K562 (cell line): ENCODE results near the gene BBX. TPM values are rescaled to one million over a fixed set of nuclear protein-coding genes. Genes with fewer than 3 reads are reported as not detected.

Experiments used
- ATAC-seq: fragments of 200-7000 bp; cut with Tn5 transposase; 3 replicates; pipeline ENCODE4 v1.9.1; 2020; ENCODE audit warnings: moderate library complexity
- BruUV-seq: library from RNA; stranded (reverse); fragments of 400-500 nt; replicated peaks from 2 replicates; lab custom pipeline; 2021; lab: Mats Ljungman, UMichigan
- CTCF ChIA-PET: fragments of 300-600 bp; formaldehyde crosslinking; extraction: SDS; loops from one replicate; lab custom pipeline; 2021; ENCODE audit warnings: low intra/inter-chr PET ratio; lab: Yijun Ruan, JAX
- POLR2A ChIA-PET: fragments of 300-600, 350-650 bp; sonication (Branson Sonifier 250); formaldehyde crosslinking; extraction: SDS; loops from one replicate; lab custom pipeline; 2021; ENCODE audit warnings: antibody characterized with exemption, inconsistent platforms; lab: Yijun Ruan, JAX
- DNase-seq, 4 experiments: peaks; one replicate each; pipeline versions ENCODE4 v3.0.0 to v3.0.0-alpha.2; 2011 to 2018; ENCODE audit warnings: low spot score in 3 of 4, mixed read lengths in 3 of 4; ENCODE audit errors: extremely low read depth in 1 of 4
- FAIRE-seq: peaks from 2 replicates; lab custom pipeline; 2011; peaks lifted over from hg19 to GRCh38; lab: Jason Lieb, UNC
- H2AFZ ChIP-seq: 2 replicates; pipeline ENCODE4 v1.6.0; 2011; ENCODE audit warnings: low read depth, low read length, control low read depth, inconsistent platforms
- H3K27ac ChIP-seq: fragments of 200-600 bp; 3 replicates; pipeline ENCODE4 v1.8.0; 2011; ENCODE audit warnings: low read depth, mild to moderate bottlenecking, control low read depth, inconsistent platforms, low read length, moderate library complexity, mixed read lengths; ENCODE audit errors: extremely low read depth
- H3K27me3 ChIP-seq, 2 experiments: fragments of 300-600 bp in 1 of 2; 2 replicates in 1 of 2; 3 replicates in 1 of 2; pipeline versions ENCODE4 v1.6.0 to v1.8.0; 2011; ENCODE audit warnings: inconsistent platforms in 2 of 2, low read length in 2 of 2, mild to moderate bottlenecking in 1 of 2, mixed read lengths in 1 of 2, moderate library complexity in 1 of 2; ENCODE audit not compliant: control insufficient read depth in 2 of 2, insufficient read depth in 2 of 2
- H3K36me3 ChIP-seq: fragments of 300-600 bp; 3 replicates; pipeline ENCODE4 v1.8.0; 2011; ENCODE audit warnings: mild to moderate bottlenecking, low read length, inconsistent platforms; ENCODE audit not compliant: control insufficient read depth, insufficient read depth
- H3K4me1 ChIP-seq, 2 experiments: fragments of 200-600 bp in 1 of 2; replicated peaks in 1 of 2; 2 replicates in 1 of 2; 3 replicates in 1 of 2; pipeline versions ENCODE4 v1.5.1 to v1.8.0; 2011; ENCODE audit warnings: inconsistent platforms in 2 of 2, low read length in 2 of 2, mild to moderate bottlenecking in 1 of 2, mixed read lengths in 1 of 2, moderate library complexity in 1 of 2; ENCODE audit not compliant: control insufficient read depth in 2 of 2, insufficient read depth in 2 of 2
- H3K4me2 ChIP-seq: 2 replicates; pipeline ENCODE4 v1.6.1; 2011; ENCODE audit warnings: low read length, control low read depth, inconsistent platforms, mixed read lengths; ENCODE audit not compliant: insufficient read depth
- H3K4me3 ChIP-seq: fragments of 200-600 bp; sonication (generic), shearing (Covaris generic); 2 replicates; pipeline ENCODE4 v1.5.1; 2016; ENCODE audit warnings: control low read depth, inconsistent platforms
- H3K79me2 ChIP-seq: fragments of 200-600 bp; 3 replicates; pipeline ENCODE4 v1.8.0; 2011; ENCODE audit warnings: low read length, inconsistent platforms; ENCODE audit not compliant: control insufficient read depth, insufficient read depth
- H3K9ac ChIP-seq, 2 experiments: 2 replicates each; pipeline versions ENCODE4 v1.6.0 to v1.6.1; 2011; ENCODE audit warnings: low read depth in 2 of 2, low read length in 2 of 2, control low read depth in 1 of 2, inconsistent platforms in 1 of 2, mild to moderate bottlenecking in 1 of 2, mixed read lengths in 1 of 2; ENCODE audit not compliant: insufficient read depth in 1 of 2
- H3K9me1 ChIP-seq: one replicate; pipeline ENCODE4 v1.6.0; 2011; ENCODE audit warnings: inconsistent platforms, mild to moderate bottlenecking, low read length, moderate library complexity; ENCODE audit not compliant: control insufficient read depth, insufficient read depth
- H3K9me3 ChIP-seq: replicated peaks from 2 replicates; pipeline ENCODE4 v1.5.1; 2011; ENCODE audit warnings: low read depth, low read length, inconsistent platforms; ENCODE audit not compliant: control insufficient read depth, insufficient read depth
- H4K20me1 ChIP-seq: replicated peaks from 2 replicates; pipeline ENCODE4 v1.6.1; 2011; ENCODE audit warnings: low read length, inconsistent platforms, mixed read lengths; ENCODE audit not compliant: control insufficient read depth, insufficient read depth
- CHD2 ChIP-seq: IDR thresholded peaks from 2 replicates; pipeline ENCODE4 v1.6.1; 2011; ENCODE audit warnings: low read depth, low read length
- EGR1 ChIP-seq: fragments of 450-650 bp; conservative IDR thresholded peaks from 2 replicates; pipeline ENCODE4 v1.6.1; 2017; ENCODE audit warnings: mild to moderate bottlenecking
- FOXJ3 ChIP-seq: sonication (generic); formaldehyde crosslinking; IDR thresholded peaks from 2 replicates; pipeline ENCODE4 v1.4.0; 2020; ENCODE audit warnings: mild to moderate bottlenecking, missing genetic modification reagents
- FUS ChIP-seq: fragments of 200-400 bp; formaldehyde crosslinking; optimal IDR thresholded peaks from 2 replicates; pipeline ENCODE3; 2017; ENCODE audit warnings: low read depth, low read length
- ILK ChIP-seq: fragments of 450-650 bp; IDR thresholded peaks from 2 replicates; pipeline ENCODE4 v1.6.1; 2016; ENCODE audit warnings: missing genetic modification characterization, low read depth, mild to moderate bottlenecking, missing compliant biosample characterization, moderate library complexity, borderline replicate concordance
- RNF2 ChIP-seq: sonication (generic); IDR thresholded peaks from 2 replicates; pipeline ENCODE4 v1.6.1; 2016
- SIN3B ChIP-seq: fragments of 450-650 bp; IDR thresholded peaks from 2 replicates; pipeline ENCODE4 v1.6.1; 2017; ENCODE audit warnings: low read depth, mild to moderate bottlenecking, moderate library complexity
- STAG1 ChIP-seq: sonication (generic); formaldehyde crosslinking; IDR thresholded peaks from 2 replicates; pipeline ENCODE4 v1.5.0; 2020; ENCODE audit warnings: missing genetic modification reagents, borderline replicate concordance
- ZC3H11A ChIP-seq: IDR thresholded peaks from 2 replicates; pipeline ENCODE4 v1.6.1; 2012; ENCODE audit warnings: low read depth, low read length, improper control_type of control experiment
- ZKSCAN3 ChIP-seq: fragments of 250-450 bp; sonication (Bioruptor Pico); IDR thresholded peaks from 2 replicates; pipeline ENCODE4 v1.4.0; 2020
- ZNF133 ChIP-seq: fragments of 250-450 bp; sonication (Bioruptor Pico); IDR thresholded peaks from 2 replicates; pipeline ENCODE4 v1.4.0; 2020; ENCODE audit warnings: mild to moderate bottlenecking
- ZNF175 ChIP-seq: fragments of 200-800 bp; sonication (Bioruptor generic); IDR thresholded peaks from 2 replicates; pipeline ENCODE4 v1.6.1; 2016; ENCODE audit warnings: low read depth, mild to moderate bottlenecking, missing genetic modification characterization, missing compliant biosample characterization
- ZNF253 ChIP-seq: fragments of 250-450 bp; sonication (Bioruptor Pico); conservative IDR thresholded peaks from 2 replicates; pipeline ENCODE4 v1.6.1; 2021; ENCODE audit warnings: mild to moderate bottlenecking
- ZNF696 ChIP-seq: fragments of 250-450 bp; sonication (Bioruptor Pico); conservative IDR thresholded peaks from 2 replicates; pipeline ENCODE4 v1.4.0; 2020; ENCODE audit warnings: mild to moderate bottlenecking, moderate library complexity
- ZNF699 ChIP-seq: fragments of 250-450 bp; sonication (Bioruptor Pico); IDR thresholded peaks from 2 replicates; pipeline ENCODE4 v1.8.0; 2021; ENCODE audit warnings: mild to moderate bottlenecking, moderate library complexity; ENCODE audit not compliant: insufficient replicate concordance
- WGBS: fragments of 100-300 bp; shearing (Covaris generic); methylation state at CpG from one replicate; pipeline ENCODE4 v1.1.6; 2016; ENCODE audit warnings: low coverage, mixed read lengths; ENCODE audit not compliant: insufficient coverage; ENCODE audit errors: missing lambda C conversion rate; 5-methylcytosine and 5-hydroxymethylcytosine counted together
- in situ Hi-C: fragments of 300-500 bp; cut with MboI; formaldehyde crosslinking; loops from 4 replicates; pipeline ENCODE4 v1.15.0; 2018; ENCODE audit warnings: inconsistent platforms, mixed read lengths
- intact Hi-C: fragments of 100-400 bp; cut with micrococcal nuclease; formaldehyde crosslinking; loops from 2 replicates; pipeline ENCODE4 v1.14.2; 2022
- polyA plus RNA-seq, 8 experiments: library from polyadenylated mRNA; depleted of rRNA in 4 of 8; stranded (reverse) in 5 of 8; unstranded in 3 of 8; fragments of >200 nt; fragmentation: Nextera tagmentation in 2 of 8; fragmentation: Illumina TruSeq in 1 of 8; extraction: Ambion mirVana in 2 of 8; extraction: Trizol in 1 of 8; gene quantifications; 2 replicates each; pipeline versions ENCODE4 v1.2.1 to v1.2.3, GENCODE V29; 2011 to 2014; ENCODE audit warnings: inconsistent platforms in 1 of 8, missing spikeins in 1 of 8
- total RNA-seq, 7 experiments: library from RNA; depleted of rRNA in 6 of 7; stranded (reverse); fragments of >200 nt in 6 of 7; fragmentation: Illumina TruSeq in 2 of 7; extraction: Trizol in 2 of 7; gene quantifications; 2 replicates each; pipeline versions ENCODE4 v1.2.1 to v1.2.3, GENCODE V29; 2011 to 2021; ENCODE audit warnings: low replicate concordance in 1 of 7
- TF ChIP-seq, protein P1 (sequence below): IDR thresholded peaks from 2 replicates; pipeline ENCODE4 v1.6.1; 2011; ENCODE audit warnings: borderline replicate concordance, low read depth, mild to moderate bottlenecking, moderate library complexity, low read length; ENCODE audit not compliant: insufficient read depth, poor library complexity, severe bottlenecking
- TF ChIP-seq, protein P2 (sequence below): sonication (generic); formaldehyde crosslinking; IDR thresholded peaks from 2 replicates; pipeline ENCODE4 v1.9.0; 2022; ENCODE audit warnings: mild to moderate bottlenecking, missing genetic modification reagents
- TF ChIP-seq, protein P3 (sequence below), 2 experiments: IDR thresholded peaks in 1 of 2; conservative IDR thresholded peaks in 1 of 2; 2 replicates each; pipeline ENCODE4 v1.6.1; 2016; ENCODE audit warnings: low read depth in 2 of 2, mild to moderate bottlenecking in 1 of 2, missing compliant biosample characterization in 1 of 2, missing genetic modification characterization in 1 of 2, moderate library complexity in 1 of 2

BBX gene
- total and polyA plus RNA-seq, 9 of the 15 experiments (the other 6 are each of a cell fraction or from before 2014, with no cell fraction given): 4.9 to 19.5 (median 11.8) TPM

DNA sequence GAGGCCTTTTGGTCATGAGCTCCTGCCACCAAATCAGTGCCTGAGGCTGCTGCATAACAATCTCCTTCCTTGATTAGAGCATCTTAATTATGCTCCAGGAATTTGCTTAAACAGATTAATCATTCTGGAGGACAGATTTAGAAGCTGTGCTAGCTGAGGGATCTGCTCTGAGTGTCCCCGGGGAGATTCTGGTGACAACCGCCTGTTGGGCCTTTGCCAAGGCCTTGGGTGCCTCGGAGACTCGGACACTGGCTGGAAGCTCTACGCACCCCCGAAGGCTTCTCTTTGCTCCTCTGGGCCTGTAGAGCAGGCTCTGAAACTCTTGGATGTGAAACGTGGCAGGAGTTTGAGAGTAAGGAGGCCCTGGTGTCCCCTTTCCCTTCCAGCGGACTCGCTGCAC is 304.0 kb downstream of the BBX start:
- Histone ChIP-seq H3K9me1 (no peaks in the 10 kb centered on the region), H3K79me2 (no peaks in the 10 kb centered on the region), H3K9me3 (no peaks in the 10 kb centered on the region), H3K27me3 (peaks cover 0 to 8% of the 10 kb centered on the region in 2 experiments; a peak in 1 of 5 replicates), H3K9ac (no peak overlapping the region), H3K4me1 (no peaks in the 10 kb centered on the region), H3K4me2 (no peak overlapping the region), H3K36me3 (no peaks in the 10 kb centered on the region), H3K4me3 (no peak overlapping the region), H2AFZ (no peak overlapping the region), H3K27ac (no peak overlapping the region), H4K20me1 (no peaks in the 10 kb centered on the region)
- no TSS peak for BruUV-seq
- in situ Hi-C loops (no loop called here), intact Hi-C loops (no loop called here)
- WGBS: 5% methylated on average over 9 of the region's 9 CpGs
- no peak for DNase-seq
- FAIRE-seq: no peak
- ChIA-PET POLR2A (no interaction called here), CTCF (no interaction called here)
- no peak for ATAC-seq
- TF ChIP-seq ZNF696 (CRISPR knock-in tag) (no peak), ILK (tag) (no peak), RNF2 (no peak), ZNF175 (no peak), ZNF253 (no peak), STAG1 (CRISPR knock-in tag) (no peak), SIN3B (no peak), ZC3H11A (no peak), ZNF699 (no peak), CHD2 (no peak), ZNF133 (CRISPR knock-in tag) (no peak), FUS (no peak), FOXJ3 (CRISPR knock-in tag) (no peak), EGR1 (no peak), ZKSCAN3 (CRISPR knock-in tag) (no peak)
- TF ChIP-seq, protein P1, sequence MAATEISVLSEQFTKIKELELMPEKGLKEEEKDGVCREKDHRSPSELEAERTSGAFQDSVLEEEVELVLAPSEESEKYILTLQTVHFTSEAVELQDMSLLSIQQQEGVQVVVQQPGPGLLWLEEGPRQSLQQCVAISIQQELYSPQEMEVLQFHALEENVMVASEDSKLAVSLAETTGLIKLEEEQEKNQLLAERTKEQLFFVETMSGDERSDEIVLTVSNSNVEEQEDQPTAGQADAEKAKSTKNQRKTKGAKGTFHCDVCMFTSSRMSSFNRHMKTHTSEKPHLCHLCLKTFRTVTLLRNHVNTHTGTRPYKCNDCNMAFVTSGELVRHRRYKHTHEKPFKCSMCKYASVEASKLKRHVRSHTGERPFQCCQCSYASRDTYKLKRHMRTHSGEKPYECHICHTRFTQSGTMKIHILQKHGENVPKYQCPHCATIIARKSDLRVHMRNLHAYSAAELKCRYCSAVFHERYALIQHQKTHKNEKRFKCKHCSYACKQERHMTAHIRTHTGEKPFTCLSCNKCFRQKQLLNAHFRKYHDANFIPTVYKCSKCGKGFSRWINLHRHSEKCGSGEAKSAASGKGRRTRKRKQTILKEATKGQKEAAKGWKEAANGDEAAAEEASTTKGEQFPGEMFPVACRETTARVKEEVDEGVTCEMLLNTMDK: no peak
- TF ChIP-seq, protein P2, sequence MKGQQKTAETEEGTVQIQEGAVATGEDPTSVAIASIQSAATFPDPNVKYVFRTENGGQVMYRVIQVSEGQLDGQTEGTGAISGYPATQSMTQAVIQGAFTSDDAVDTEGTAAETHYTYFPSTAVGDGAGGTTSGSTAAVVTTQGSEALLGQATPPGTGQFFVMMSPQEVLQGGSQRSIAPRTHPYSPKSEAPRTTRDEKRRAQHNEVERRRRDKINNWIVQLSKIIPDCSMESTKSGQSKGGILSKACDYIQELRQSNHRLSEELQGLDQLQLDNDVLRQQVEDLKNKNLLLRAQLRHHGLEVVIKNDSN: no peak
- TF ChIP-seq, protein P3, sequence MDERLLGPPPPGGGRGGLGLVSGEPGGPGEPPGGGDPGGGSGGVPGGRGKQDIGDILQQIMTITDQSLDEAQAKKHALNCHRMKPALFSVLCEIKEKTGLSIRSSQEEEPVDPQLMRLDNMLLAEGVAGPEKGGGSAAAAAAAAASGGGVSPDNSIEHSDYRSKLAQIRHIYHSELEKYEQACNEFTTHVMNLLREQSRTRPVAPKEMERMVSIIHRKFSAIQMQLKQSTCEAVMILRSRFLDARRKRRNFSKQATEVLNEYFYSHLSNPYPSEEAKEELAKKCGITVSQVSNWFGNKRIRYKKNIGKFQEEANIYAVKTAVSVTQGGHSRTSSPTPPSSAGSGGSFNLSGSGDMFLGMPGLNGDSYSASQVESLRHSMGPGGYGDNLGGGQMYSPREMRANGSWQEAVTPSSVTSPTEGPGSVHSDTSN (CRISPR knock-in tag; IDR thresholded peaks at IDR 0.05; ENCODE audit: low read depth): no peak
- TF ChIP-seq, protein P3 (tag; conservative IDR thresholded peaks at IDR 0.05; ENCODE audit: low read depth): no peak
